BLaER1 (cell line): ENCODE data around the gene SUSD4.

Experiments used
- H3K27ac ChIP-seq: shearing (Covaris generic); formaldehyde crosslinking; 2 replicates; pipeline ENCODE4 v1.8.1; 2022
- H3K27me3 ChIP-seq: shearing (Covaris generic); formaldehyde crosslinking; 2 replicates; pipeline ENCODE4 v1.8.1; 2022
- H3K36me3 ChIP-seq: shearing (Covaris generic); formaldehyde crosslinking; 2 replicates; pipeline ENCODE4 v1.8.1; 2022
- H3K4me1 ChIP-seq: shearing (Covaris generic); formaldehyde crosslinking; 2 replicates; pipeline ENCODE4 v1.8.1; 2022
- H3K4me2 ChIP-seq: shearing (Covaris generic); formaldehyde crosslinking; 2 replicates; pipeline ENCODE4 v1.8.1; 2022
- H3K4me3 ChIP-seq: shearing (Covaris generic); formaldehyde crosslinking; 2 replicates; pipeline ENCODE4 v1.8.1; 2022
- H3K9ac ChIP-seq: shearing (Covaris generic); formaldehyde crosslinking; 2 replicates; pipeline ENCODE4 v1.8.1; 2022
- H3K9me3 ChIP-seq: shearing (Covaris generic); formaldehyde crosslinking; 2 replicates; pipeline ENCODE4 v1.8.1; 2022
- H4K20me1 ChIP-seq: shearing (Covaris generic); formaldehyde crosslinking; 2 replicates; pipeline ENCODE4 v1.8.1; 2022
- Cebpa-rat ChIP-seq: shearing (Covaris generic); IDR thresholded peaks from 2 replicates; pipeline ENCODE4 v1.8.1; 2022

The SUSD4 gene

GRCh38 chr1:223246476-223247112 is 117.4 kb downstream of the SUSD4 start:
- no peak overlapping the region for H3K9ac ChIP-seq

GRCh38 chr1:223245983-223246382 is 118.0 kb downstream of the SUSD4 start:
- no peak overlapping the region for H3K27ac ChIP-seq
- no peak overlapping the region for H3K4me3 ChIP-seq
- no peaks in the 10 kb centered on the region for H4K20me1 ChIP-seq
- peaks cover 10% of the 10 kb centered on the region for H3K4me1 ChIP-seq
- H3K9me3 ChIP-seq = no peaks in the 10 kb centered on the region
- no peaks in the 10 kb centered on the region for H3K36me3 ChIP-seq
- no peak overlapping the region for H3K4me2 ChIP-seq
- TF ChIP-seq Cebpa-rat = no peak
- no peaks in the 10 kb centered on the region for H3K27me3 ChIP-seq
- H3K9ac ChIP-seq = no peak overlapping the region

More at GRCh38 chr1:223246476-223247112, 117.4 kb downstream of the SUSD4 start:
- Histone ChIP-seq H3K27ac (no peak overlapping the region), H3K9me3 (no peaks in the 10 kb centered on the region), H3K27me3 (no peaks in the 10 kb centered on the region), H4K20me1 (no peaks in the 10 kb centered on the region), H3K4me1 (peaks cover 4% of the 10 kb centered on the region), H3K4me3 (no peak overlapping the region), H3K36me3 (no peaks in the 10 kb centered on the region), H3K4me2 (no peak overlapping the region)
- no peak for TF ChIP-seq Cebpa-rat

- Histone ChIP-seq H3K9me3 (no peaks in the 10 kb centered on the region), H3K4me3 (no peak overlapping the region), H4K20me1 (no peaks in the 10 kb centered on the region), H3K4me2 (no peak overlapping the region), H3K27ac (no peak overlapping the region), H3K36me3 (no peaks in the 10 kb centered on the region), H3K4me1 (peaks cover 16% of the 10 kb centered on the region), H3K9ac (no peak overlapping the region), H3K27me3 (no peaks in the 10 kb centered on the region)
- TF ChIP-seq Cebpa-rat = no peak
Observed at GRCh38 chr1:223245411-223245810, 118.6 kb downstream of the SUSD4 start.

GRCh38 chr1:223244366-223245103 is 119.4 kb downstream of the SUSD4 start:
- Histone ChIP-seq H3K4me2 (no peak overlapping the region), H3K36me3 (no peaks in the 10 kb centered on the region), H3K27me3 (no peaks in the 10 kb centered on the region), H4K20me1 (no peaks in the 10 kb centered on the region), H3K4me1 (peaks cover 23% of the 10 kb centered on the region), H3K27ac (no peak overlapping the region), H3K9me3 (no peaks in the 10 kb centered on the region), H3K9ac (no peak overlapping the region), H3K4me3 (no peak overlapping the region)
- no peak for TF ChIP-seq Cebpa-rat

- Histone ChIP-seq H3K4me3 (no peak overlapping the region), H3K36me3 (no peaks in the 10 kb centered on the region), H3K27ac (no peak overlapping the region), H3K4me2 (no peak overlapping the region), H3K4me1 (peaks cover 23% of the 10 kb centered on the region), H4K20me1 (no peaks in the 10 kb centered on the region), H3K27me3 (no peaks in the 10 kb centered on the region), H3K9ac (no peak overlapping the region), H3K9me3 (no peaks in the 10 kb centered on the region)
- no peak for TF ChIP-seq Cebpa-rat
Observed at GRCh38 chr1:223243441-223244050, 120.4 kb downstream of the SUSD4 start.

GRCh38 chr1:223242971-223243370 is 121.0 kb downstream of the SUSD4 start:
- H3K4me1 ChIP-seq = peaks cover 23% of the 10 kb centered on the region
- H3K9me3 ChIP-seq = no peaks in the 10 kb centered on the region
- H3K27me3 ChIP-seq = no peaks in the 10 kb centered on the region
- no peak overlapping the region for H3K27ac ChIP-seq
- no peaks in the 10 kb centered on the region for H3K36me3 ChIP-seq
- no peak overlapping the region for H3K9ac ChIP-seq
- H3K4me2 ChIP-seq = no peak overlapping the region
- no peak overlapping the region for H3K4me3 ChIP-seq
- TF ChIP-seq Cebpa-rat = no peak
- no peaks in the 10 kb centered on the region for H4K20me1 ChIP-seq

GRCh38 chr1:223242382-223242955 is 121.5 kb downstream of the SUSD4 start:
- H3K4me1 ChIP-seq = peaks cover 23% of the 10 kb centered on the region
- no peak overlapping the region for H3K4me2 ChIP-seq
- no peaks in the 10 kb centered on the region for H3K36me3 ChIP-seq
- no peak overlapping the region for H3K27ac ChIP-seq
- no peaks in the 10 kb centered on the region for H3K27me3 ChIP-seq
- no peaks in the 10 kb centered on the region for H3K9me3 ChIP-seq
- H3K9ac ChIP-seq = no peak overlapping the region
- TF ChIP-seq Cebpa-rat = no peak
- no peak overlapping the region for H3K4me3 ChIP-seq
- H4K20me1 ChIP-seq = no peaks in the 10 kb centered on the region

GRCh38 chr1:223240122-223240521 is 123.9 kb downstream of the SUSD4 start:
- TF ChIP-seq Cebpa-rat = no peak
- peaks cover 23% of the 10 kb centered on the region for H3K4me1 ChIP-seq
- H4K20me1 ChIP-seq = no peaks in the 10 kb centered on the region
- no peak overlapping the region for H3K27ac ChIP-seq
- H3K4me2 ChIP-seq = peak overlapping the region; percentile 78
- no peak overlapping the region for H3K9ac ChIP-seq
- no peaks in the 10 kb centered on the region for H3K36me3 ChIP-seq
- H3K4me3 ChIP-seq = no peak overlapping the region
- no peaks in the 10 kb centered on the region for H3K27me3 ChIP-seq
- H3K9me3 ChIP-seq = peaks cover 13% of the 10 kb centered on the region; the same call in 1 of the 2 replicates

- Histone ChIP-seq H3K9ac (no peak overlapping the region), H3K4me1 (peaks cover 4% of the 10 kb centered on the region; the same call in 1 of the 2 replicates), H3K27ac (no peak overlapping the region), H3K9me3 (peaks cover 13% of the 10 kb centered on the region; the same call in 1 of the 2 replicates), H3K27me3 (no peaks in the 10 kb centered on the region), H4K20me1 (no peaks in the 10 kb centered on the region), H3K4me3 (no peak overlapping the region), H3K36me3 (no peaks in the 10 kb centered on the region), H3K4me2 (no peak overlapping the region)
- no peak for TF ChIP-seq Cebpa-rat
Observed at GRCh38 chr1:223235091-223235490, 128.9 kb downstream of the SUSD4 start.

GRCh38 chr1:223234534-223234933 is 129.4 kb downstream of the SUSD4 start:
- no peak overlapping the region for H3K9ac ChIP-seq
- no peaks in the 10 kb centered on the region for H3K27me3 ChIP-seq
- H3K9me3 ChIP-seq = peaks cover 13% of the 10 kb centered on the region; the same call in 1 of the 2 replicates
- H3K27ac ChIP-seq = no peak overlapping the region
- H3K4me1 ChIP-seq = no peaks in the 10 kb centered on the region
- no peak overlapping the region for H3K4me3 ChIP-seq
- no peak overlapping the region for H3K4me2 ChIP-seq
- no peaks in the 10 kb centered on the region for H4K20me1 ChIP-seq
- no peaks in the 10 kb centered on the region for H3K36me3 ChIP-seq
- no peak for TF ChIP-seq Cebpa-rat
